HepG2 (cell line): ENCODE results near the gene P3H4. TPM values are rescaled to one million over a fixed set of nuclear protein-coding genes. Genes with fewer than 3 reads are reported as not detected.

Experiments used
- FOXK2 ChIP-seq: fragments of 450-650 bp; IDR thresholded peaks from 2 replicates; pipeline ENCODE4 v1.6.1; 2016
- IKZF1 ChIP-seq: fragments of 450-650 bp; IDR thresholded peaks from 2 replicates; pipeline ENCODE4 v1.7.1; 2016
- KIAA2018 ChIP-seq: sonication (generic); formaldehyde crosslinking; IDR thresholded peaks from 2 replicates; pipeline ENCODE4 v1.5.0; 2020; ENCODE audit warnings: mild to moderate bottlenecking, missing genetic modification reagents, borderline replicate concordance
- KLF15 ChIP-seq: sonication (generic); formaldehyde crosslinking; IDR thresholded peaks from 2 replicates; pipeline ENCODE4 v1.8.1; 2023; ENCODE audit warnings: borderline replicate concordance, mild to moderate bottlenecking, inconsistent platforms, missing genetic modification reagents, mixed read lengths
- LBX2 ChIP-seq: sonication (generic); formaldehyde crosslinking; IDR thresholded peaks from 2 replicates; pipeline ENCODE4 v1.5.0; 2020; ENCODE audit warnings: missing genetic modification reagents, mild to moderate bottlenecking, borderline replicate concordance
- MAZ ChIP-seq, 2 experiments: sonication (generic) in 1 of 2; formaldehyde crosslinking in 1 of 2; IDR thresholded peaks; 2 replicates each; pipeline versions ENCODE4 v1.5.0 to v1.6.1; 2012 to 2020; ENCODE audit warnings: low read depth in 2 of 2, mild to moderate bottlenecking in 2 of 2, borderline replicate concordance in 1 of 2, improper control_type of control experiment in 1 of 2, low read length in 1 of 2, missing genetic modification reagents in 1 of 2, moderate library complexity in 1 of 2
- NFATC3 ChIP-seq: sonication (generic); formaldehyde crosslinking; IDR thresholded peaks from 2 replicates; pipeline ENCODE4 v1.5.1; 2020; ENCODE audit warnings: mild to moderate bottlenecking, missing genetic modification reagents
- NRL ChIP-seq: sonication (generic); formaldehyde crosslinking; IDR thresholded peaks from 2 replicates; pipeline ENCODE4 v1.5.0; 2020; ENCODE audit warnings: missing genetic modification reagents, mild to moderate bottlenecking, moderate library complexity, borderline replicate concordance
- PRMT3 ChIP-seq: sonication (generic); formaldehyde crosslinking; IDR thresholded peaks from 2 replicates; pipeline ENCODE4 v1.8.1; 2022; ENCODE audit warnings: low read depth, mild to moderate bottlenecking, moderate library complexity, missing genetic modification reagents, borderline replicate concordance
- RBM22 ChIP-seq: fragments of 200-400 bp; formaldehyde crosslinking; optimal IDR thresholded peaks from 2 replicates; pipeline ENCODE3; 2017; ENCODE audit warnings: mild to moderate bottlenecking, low read length, moderate library complexity
- ZBTB21 ChIP-seq: sonication (generic); formaldehyde crosslinking; IDR thresholded peaks from 2 replicates; pipeline ENCODE4 v1.4.0; 2020; ENCODE audit warnings: missing genetic modification reagents
- ZFP62 ChIP-seq: sonication (generic); formaldehyde crosslinking; IDR thresholded peaks from 2 replicates; pipeline ENCODE4 v1.4.0; 2020; ENCODE audit warnings: missing genetic modification reagents
- ZNF180 ChIP-seq: sonication (generic); formaldehyde crosslinking; IDR thresholded peaks from 2 replicates; pipeline ENCODE4 v1.4.0; 2020; ENCODE audit warnings: low read depth, missing genetic modification reagents, borderline replicate concordance
- ZNF501 ChIP-seq: sonication (generic); formaldehyde crosslinking; IDR thresholded peaks from 2 replicates; pipeline ENCODE4 v1.5.1; 2020; ENCODE audit warnings: mild to moderate bottlenecking, moderate library complexity, missing genetic modification reagents
- ZNF513 ChIP-seq: sonication (generic); formaldehyde crosslinking; conservative IDR thresholded peaks from 2 replicates; pipeline ENCODE4 v1.5.0; 2020; ENCODE audit warnings: missing genetic modification reagents
- ZNF75D ChIP-seq: sonication (generic); formaldehyde crosslinking; IDR thresholded peaks from 2 replicates; pipeline ENCODE4 v1.8.1; 2023; ENCODE audit warnings: missing genetic modification reagents, mild to moderate bottlenecking, borderline replicate concordance
- ZNF775 ChIP-seq: sonication (generic); formaldehyde crosslinking; IDR thresholded peaks from 2 replicates; pipeline ENCODE4 v1.4.0; 2020; ENCODE audit warnings: missing genetic modification reagents, mild to moderate bottlenecking, moderate library complexity, borderline replicate concordance
- ZNF780A ChIP-seq: sonication (generic); formaldehyde crosslinking; IDR thresholded peaks from 2 replicates; pipeline ENCODE4 v1.8.0; 2022; ENCODE audit warnings: mild to moderate bottlenecking, missing genetic modification reagents, moderate library complexity
- ZNF850 ChIP-seq: sonication (generic); formaldehyde crosslinking; conservative IDR thresholded peaks from 2 replicates; pipeline ENCODE4 v1.9.0; 2021; ENCODE audit warnings: mild to moderate bottlenecking, missing genetic modification reagents
- polyA plus RNA-seq, 8 experiments: library from polyadenylated mRNA; depleted of rRNA in 3 of 8; stranded (reverse) in 7 of 8; unstranded in 1 of 8; fragments of >200 nt; fragmentation: Illumina TruSeq in 4 of 8; extraction: Trizol in 4 of 8; gene quantifications; 2 replicates each; pipeline versions ENCODE4 v1.2.1 to v1.2.3, GENCODE V29; 2011 to 2016; ENCODE audit warnings: low read depth in 4 of 8, missing spikeins in 1 of 8, mixed read lengths in 1 of 8; ENCODE audit not compliant: insufficient read depth in 1 of 8
- total RNA-seq, 5 experiments: library from RNA; depleted of rRNA; stranded (reverse); fragments of >200 nt; fragmentation: Illumina TruSeq; extraction: Trizol; gene quantifications; 2 replicates each; pipeline ENCODE4 v1.2.3, GENCODE V29; 2016; ENCODE audit warnings: low read depth in 1 of 5

Gene P3H4
- total and polyA plus RNA-seq, 2 of the 13 experiments (the other 11 are each of a cell fraction or from before 2014, with no cell fraction given), result 37.1 to 50.6 TPM

GRCh38 chr17:41800601-41801373 lies 11.0 kb downstream of the P3H4 start (continued):
- TF ChIP-seq NFATC3, result no peak
- no peak for TF ChIP-seq ZNF180 (CRISPR knock-in tag)
- no peak for TF ChIP-seq KIAA2018 (CRISPR knock-in tag)
- TF ChIP-seq ZNF780A (CRISPR knock-in tag), result no peak
- no peak for TF ChIP-seq FOXK2
- no peak; the same call in 1 of the 2 replicates for TF ChIP-seq NRL (CRISPR knock-in tag)
- no peak for TF ChIP-seq RBM22
- TF ChIP-seq LBX2, result peak; percentile 78; the same call in 1 of the 2 replicates
- TF ChIP-seq ZNF850 (CRISPR knock-in tag), result no peak
- no peak for TF ChIP-seq ZBTB21 (CRISPR knock-in tag)
- TF ChIP-seq PRMT3 (CRISPR knock-in tag), result no peak
- TF ChIP-seq ZFP62 (CRISPR knock-in tag), result no peak
- no peak for TF ChIP-seq ZNF775 (CRISPR knock-in tag)
- peak; percentile 78 for TF ChIP-seq ZNF501 (CRISPR knock-in tag)
- peak; percentile 71 for TF ChIP-seq MAZ (IDR thresholded peaks at IDR 0.05; ENCODE audit: borderline replicate concordance, low read depth, low read length)
- TF ChIP-seq MAZ (CRISPR knock-in tag; IDR thresholded peaks at IDR 0.05; ENCODE audit: low read depth), result no peak
- no peak for TF ChIP-seq ZNF513 (CRISPR knock-in tag)
- no peak for TF ChIP-seq ZNF75D
- no peak for TF ChIP-seq IKZF1
- no peak for TF ChIP-seq KLF15 (CRISPR knock-in tag)
